ENCODE data around the gene CSGALNACT2. TPM values are rescaled to one million over a fixed set of nuclear protein-coding genes. Genes with fewer than 3 reads are reported as not detected.
"Not testable (repeated sequence)": the region's sequence is repeated elsewhere in the genome, so short reads cannot be mapped to it uniquely, and the experiment has no call there.

CSGALNACT2 gene
- total RNA-seq, 2 experiments from 2014 or later = 17.0 to 17.4 TPM

DNA sequence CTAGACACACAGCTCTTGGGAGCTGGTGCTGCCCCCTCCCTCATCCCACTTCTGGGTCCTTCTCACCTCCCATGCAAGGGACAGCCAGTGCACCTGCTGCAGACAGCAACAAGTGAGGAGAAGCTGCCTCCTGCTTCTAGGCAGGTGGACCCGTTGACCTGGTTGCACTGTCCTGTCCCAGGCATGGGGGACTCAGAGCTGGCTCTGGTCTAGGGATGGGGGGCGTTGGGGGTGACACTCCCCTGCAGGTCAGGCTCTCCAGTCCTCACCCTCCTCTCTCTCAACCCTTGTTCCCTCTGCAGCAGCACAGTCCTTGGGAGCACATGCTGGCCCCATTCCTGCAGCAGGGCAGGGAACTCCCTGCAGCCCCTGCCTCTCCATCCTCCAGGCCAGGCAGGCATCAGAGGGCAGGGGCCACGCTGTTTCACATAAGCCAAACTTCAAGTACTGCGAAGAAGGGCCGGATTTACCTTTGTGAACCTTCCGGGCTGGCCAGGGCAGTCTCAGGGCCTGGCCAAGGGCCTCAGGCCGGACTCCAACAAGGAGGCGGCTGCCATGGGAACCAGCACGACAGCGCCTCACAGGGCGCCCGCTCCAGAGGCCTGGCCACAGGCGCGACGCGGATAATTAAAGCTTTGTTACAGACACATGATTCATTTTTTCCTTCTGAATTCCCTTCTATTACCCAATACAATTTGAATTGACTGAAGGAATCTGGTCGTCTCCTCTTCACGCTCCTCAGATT, 80.1 kb downstream of the CSGALNACT2 start:
- ChIA-PET CTCF (interaction anchor here (1.8 kb wide), 1 partner anchor 14 kb away, joined by 6 read pairs; no protein-coding TSS in a partner anchor), POLR2A (no interaction called here)

GRCh38 chr10:43218951-43219837, 80.9 kb downstream of the CSGALNACT2 start:
- POLR2A ChIA-PET = no interaction called here
- CTCF ChIA-PET = no interaction called here

- CTCF ChIA-PET = interaction anchor here (1.0 kb wide), 2 partner anchors 15 to 134 kb away, joined by 3 to 4 read pairs; no protein-coding TSS in a partner anchor
- POLR2A ChIA-PET = no interaction called here
These were observed 81.6 kb downstream of the CSGALNACT2 start for GRCh38 chr10:43219848-43220247.

DNA sequence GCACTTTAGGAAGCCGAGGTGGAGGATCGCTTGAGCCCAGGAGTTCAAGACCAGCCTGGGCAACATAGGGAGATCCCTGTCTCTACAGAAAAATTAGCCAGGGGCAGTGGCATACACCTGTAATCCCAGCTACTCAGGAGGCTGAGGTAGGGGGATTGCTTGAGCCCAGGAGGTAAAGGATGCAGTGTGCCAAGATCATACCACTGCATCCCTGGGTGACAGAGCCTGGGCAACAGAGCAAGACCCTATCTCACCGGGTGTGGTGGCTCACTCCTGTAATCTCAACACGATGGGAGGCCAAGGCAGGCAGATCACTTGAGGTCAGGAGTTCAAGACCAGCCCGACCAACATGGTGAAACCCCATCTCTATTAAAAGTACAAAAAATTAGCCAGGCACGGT, 82.0 kb downstream of the CSGALNACT2 start:
- CTCF ChIA-PET = interaction anchor here (1.0 to 1.6 kb wide), 3 partner anchors 10 to 133 kb away, joined by 3 to 4 read pairs (median 4); no protein-coding TSS in a partner anchor
- POLR2A ChIA-PET = not testable (repeated sequence)

DNA sequence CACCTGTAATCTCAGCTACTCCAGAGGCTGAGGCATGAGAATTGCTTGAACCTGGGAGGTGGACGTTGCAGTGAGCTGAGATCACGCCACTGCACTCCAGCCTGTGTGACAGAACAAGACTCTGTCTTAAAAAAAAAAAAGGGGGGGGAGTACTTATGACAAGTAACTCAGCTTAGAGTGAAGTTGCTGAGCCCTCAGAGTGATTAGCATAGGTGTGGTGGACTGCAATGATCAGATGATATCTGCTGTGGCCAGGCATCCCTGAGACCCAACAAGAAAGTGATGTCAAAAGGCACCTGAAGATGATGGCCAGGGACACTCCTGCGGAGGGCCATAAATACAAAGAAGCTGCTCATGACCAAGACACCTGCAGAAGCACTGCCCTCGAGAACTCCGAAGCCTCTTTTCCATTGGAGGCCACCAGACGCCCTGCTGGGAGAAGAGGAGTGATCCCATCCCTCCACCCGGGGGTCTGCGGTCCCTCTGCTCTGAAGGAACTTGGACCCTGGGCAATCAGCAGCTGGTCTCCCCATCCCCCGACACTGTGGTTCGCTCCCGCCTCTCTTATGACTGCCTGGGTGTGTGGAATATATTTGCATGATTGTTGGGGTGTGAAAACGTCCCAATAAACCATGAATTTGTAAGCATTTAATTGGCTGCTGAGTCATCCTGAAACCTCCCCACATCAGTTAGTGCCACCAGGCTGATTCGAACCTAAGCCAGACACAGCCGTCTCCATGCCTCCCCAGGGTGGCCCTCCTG, 82.6 kb downstream of the CSGALNACT2 start:
- POLR2A ChIA-PET = no interaction called here

DNA sequence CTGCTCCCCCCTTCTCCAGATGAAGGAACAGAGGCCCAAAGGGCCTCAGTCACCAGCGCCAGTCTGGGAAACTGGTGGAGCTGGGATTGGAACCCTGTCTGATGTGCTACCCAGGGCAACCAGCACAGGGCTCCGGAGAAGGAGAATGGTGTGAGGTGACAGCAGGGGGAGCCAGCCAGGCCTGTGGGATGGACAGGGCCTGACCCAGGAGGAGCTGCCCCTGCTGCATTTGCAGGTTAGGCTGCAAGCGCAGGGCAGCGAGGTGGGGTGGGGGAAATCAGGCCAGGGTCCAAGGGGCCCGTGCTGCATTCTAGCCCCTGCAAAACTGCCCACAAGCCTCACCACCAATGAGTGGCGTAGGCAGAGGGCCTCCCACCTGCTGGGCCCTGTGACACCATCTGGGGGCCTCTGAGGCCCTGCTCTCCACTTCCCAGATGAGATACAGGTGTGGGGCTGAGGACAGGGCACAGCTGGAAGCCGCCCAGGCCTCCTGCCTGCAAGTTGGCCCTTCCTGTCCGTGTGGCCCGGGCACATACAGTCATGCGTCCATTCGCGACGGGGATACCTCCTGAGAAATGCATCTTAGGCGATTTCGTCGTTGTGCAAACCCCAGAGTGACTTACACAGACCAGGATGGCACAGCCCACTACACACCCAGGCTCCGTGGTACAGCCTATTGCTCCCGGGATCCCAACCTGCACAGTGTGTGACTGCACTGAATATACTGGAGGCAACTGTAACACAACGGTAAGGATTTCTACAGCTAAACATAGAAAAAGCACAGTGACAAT, 83.4 kb downstream of the CSGALNACT2 start:
- ChIA-PET CTCF (interaction anchor here (1.2 to 1.6 kb wide), 2 partner anchors 9 to 28 kb away, joined by 3 to 4 read pairs; no protein-coding TSS in a partner anchor), POLR2A (interaction anchor here (0.6 kb wide), 1 partner anchor 160 kb away, joined by 9 read pairs; no protein-coding TSS in a partner anchor)

More for the DNA sequence above, 82.6 kb downstream of the CSGALNACT2 start:
- CTCF ChIA-PET = interaction anchor here (0.7 to 1.6 kb wide), 5 partner anchors 10 to 133 kb away, joined by 3 to 4 read pairs (median 3); no protein-coding TSS in a partner anchor

DNA sequence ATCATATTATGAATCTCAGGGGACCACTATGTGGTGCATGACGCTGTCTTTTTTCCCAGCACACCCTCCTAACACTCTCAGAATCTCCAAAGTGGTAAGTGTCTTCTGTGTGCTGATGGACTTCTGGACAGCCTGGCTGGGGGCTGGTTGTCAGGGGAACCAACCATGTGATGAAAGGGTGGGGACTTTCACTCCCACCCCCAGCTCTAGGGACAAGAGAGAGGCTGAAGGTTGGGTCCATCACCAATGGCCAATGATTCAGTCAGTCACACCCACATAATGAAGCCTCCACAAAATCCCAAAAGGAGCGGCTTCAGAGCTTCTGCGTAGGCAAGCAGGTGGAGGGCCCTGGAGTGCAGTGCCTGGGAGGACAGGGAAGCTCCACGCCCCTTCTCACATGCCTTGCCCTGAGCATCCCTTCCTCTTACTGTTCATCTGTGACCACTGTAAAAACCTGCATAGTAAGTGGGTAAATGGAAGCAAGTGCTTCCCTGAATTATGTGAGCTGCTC, 84.0 kb downstream of the CSGALNACT2 start:
- ChIA-PET POLR2A (no interaction called here), CTCF (interaction anchor here (0.8 to 2.5 kb wide), 3 partner anchors 17 to 175 kb away, joined by 3 to 8 read pairs (median 3); no protein-coding TSS in a partner anchor)

GRCh38 chr10:43223056-43223455, 84.8 kb downstream of the CSGALNACT2 start:
- ChIA-PET CTCF (interaction anchor here (0.6 to 2.5 kb wide), 4 partner anchors 18 to 638 kb away, joined by 3 to 8 read pairs (median 3); no protein-coding TSS in a partner anchor), POLR2A (no interaction called here)

GRCh38 chr10:43224321-43224720, 86.1 kb downstream of the CSGALNACT2 start:
- CTCF ChIA-PET = interaction anchor here (0.7 to 2.5 kb wide), 2 partner anchors 19 to 22 kb away, joined by 3 to 8 read pairs; no protein-coding TSS in a partner anchor
- POLR2A ChIA-PET = no interaction called here

GRCh38 chr10:43225004-43225786, 87.0 kb downstream of the CSGALNACT2 start:
- ChIA-PET POLR2A (no interaction called here), CTCF (interaction anchor here (1.4 to 2.5 kb wide), 2 partner anchors 19 to 20 kb away, joined by 3 to 8 read pairs; no protein-coding TSS in a partner anchor)

- CTCF ChIA-PET = interaction anchor here (1.4 kb wide), 1 partner anchor 20 kb away, joined by 3 read pairs; no protein-coding TSS in a partner anchor
- POLR2A ChIA-PET = no interaction called here
These were observed 87.5 kb downstream of the CSGALNACT2 start for GRCh38 chr10:43225787-43226153.

DNA sequence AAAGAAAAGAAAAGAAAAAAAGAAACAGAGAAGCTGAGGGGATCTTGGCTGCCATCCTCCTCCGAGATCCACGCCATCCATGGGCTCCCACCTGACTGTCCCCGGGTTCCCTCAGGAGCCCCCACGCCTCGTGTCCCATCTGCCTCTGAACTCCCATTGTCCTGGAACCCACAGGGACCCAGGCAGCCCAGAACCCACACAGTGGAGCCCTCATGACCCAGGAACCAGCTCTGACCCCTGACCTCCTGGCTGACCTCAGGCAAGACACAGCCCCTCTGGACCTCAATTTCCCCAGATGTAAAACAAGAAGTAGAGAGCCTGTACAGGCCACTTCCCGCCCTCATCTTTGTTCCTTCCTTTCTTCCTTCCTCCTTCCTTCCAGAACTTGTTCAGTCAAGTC, 88.2 kb downstream of the CSGALNACT2 start:
- POLR2A ChIA-PET = no interaction called here
- CTCF ChIA-PET = interaction anchor here (1.3 to 1.4 kb wide), 2 partner anchors 18 to 21 kb away, joined by 3 read pairs; no protein-coding TSS in a partner anchor

DNA sequence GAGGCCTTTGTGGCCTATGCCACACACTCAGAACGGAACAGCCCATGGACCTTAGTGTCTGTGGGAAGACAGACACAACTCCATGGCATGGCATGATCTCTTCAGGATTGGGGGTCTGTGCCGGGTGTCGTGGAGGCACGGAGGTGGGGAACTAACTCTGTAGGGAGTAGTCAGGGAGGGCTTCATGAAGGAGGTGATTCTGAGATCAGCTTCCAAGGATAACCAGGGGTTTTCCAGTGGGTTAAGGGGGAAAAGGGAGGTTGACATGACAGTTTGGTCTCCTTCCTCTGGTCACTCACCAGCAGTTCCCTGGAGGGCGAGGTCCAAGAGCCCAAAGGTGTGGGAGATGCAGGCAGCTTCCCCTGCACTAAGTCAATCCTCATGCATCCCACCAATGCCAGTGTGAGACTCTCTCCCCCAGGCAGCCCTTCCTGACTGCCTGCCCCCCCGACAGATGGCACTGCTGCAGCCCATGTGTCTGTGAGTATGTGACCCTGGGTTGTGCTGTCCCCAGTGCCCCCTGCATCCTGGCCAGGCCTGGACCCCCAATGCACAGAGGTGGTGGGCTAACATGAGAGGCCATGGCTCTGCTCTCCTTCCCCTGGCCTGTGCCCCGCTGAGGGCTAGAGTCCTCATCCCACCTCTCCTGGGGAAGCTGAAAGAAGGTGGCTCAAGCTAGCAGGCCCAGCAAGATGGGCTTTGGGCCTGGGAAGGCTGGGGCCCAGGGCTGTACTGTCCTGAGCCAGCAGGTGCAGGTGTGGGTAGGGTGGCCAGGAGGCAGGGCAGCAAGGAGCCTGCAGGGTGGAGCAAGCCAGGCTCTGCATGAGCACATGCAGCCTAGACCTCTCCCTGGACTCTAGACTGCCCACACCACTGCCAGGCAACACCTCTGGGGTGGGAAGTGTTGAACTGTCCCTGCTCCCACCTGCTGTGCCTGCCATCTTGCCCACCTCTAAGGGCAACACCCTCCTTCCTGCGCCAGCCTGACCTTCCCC, 88.9 kb downstream of the CSGALNACT2 start:
- ChIA-PET CTCF (interaction anchor here (1.3 kb wide), 2 partner anchors 19 to 22 kb away, joined by 3 to 6 read pairs; no protein-coding TSS in a partner anchor), POLR2A (no interaction called here)

GRCh38 chr10:43227911-43228782, 89.9 kb downstream of the CSGALNACT2 start:
- CTCF ChIA-PET = interaction anchor here (1.3 kb wide), 2 partner anchors 20 to 23 kb away, joined by 3 to 6 read pairs; no protein-coding TSS in a partner anchor
- POLR2A ChIA-PET = no interaction called here

- ChIA-PET CTCF (no interaction called here), POLR2A (no interaction called here)
These were observed 90.5 kb downstream of the CSGALNACT2 start for GRCh38 chr10:43228783-43229207.
